Suppressor macrophage treated with lipopolysaccharide for 1 hour (primary cell): ENCODE measurements around the gene CATSPERE.
"Not testable (repeated sequence)": the region's sequence is repeated elsewhere in the genome, so short reads cannot be mapped to it uniquely, and the experiment has no call there.

ENCODE experiments used
- DNase-seq, 3 donors: peaks; one replicate each; pipeline ENCODE4 v3.0.0-alpha.2; 2020 to 2022

Gene CATSPERE

DNA sequence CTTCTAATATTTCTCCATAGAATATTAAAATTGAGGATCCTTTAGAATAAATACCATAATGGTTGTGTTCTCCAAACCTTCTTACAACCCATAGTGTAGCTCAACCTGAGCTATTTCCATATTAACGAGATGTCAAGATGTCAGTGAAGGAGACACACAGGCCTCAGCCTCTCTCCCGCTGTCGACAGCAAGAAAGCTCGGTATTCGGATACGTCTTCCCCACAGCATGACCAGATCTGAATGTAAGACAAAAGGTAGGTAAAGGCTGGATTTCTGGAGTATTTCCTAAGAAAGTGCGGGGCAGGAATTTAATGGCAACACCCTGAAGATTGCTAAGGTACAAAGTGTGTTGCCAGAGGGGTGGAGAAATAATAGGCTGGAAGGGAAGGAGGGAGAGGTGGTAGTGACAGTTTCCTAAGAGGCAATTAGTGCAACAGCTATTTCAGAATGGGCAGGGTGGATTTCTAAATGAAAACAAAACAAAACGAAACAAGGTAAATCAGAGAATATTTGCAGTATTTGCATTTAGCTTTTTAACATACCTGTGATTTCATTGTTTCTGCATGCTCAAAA is 11.1 kb upstream of the CATSPERE start:
- DNase-seq = peak in 1 of 3 donors; percentile 14

DNA sequence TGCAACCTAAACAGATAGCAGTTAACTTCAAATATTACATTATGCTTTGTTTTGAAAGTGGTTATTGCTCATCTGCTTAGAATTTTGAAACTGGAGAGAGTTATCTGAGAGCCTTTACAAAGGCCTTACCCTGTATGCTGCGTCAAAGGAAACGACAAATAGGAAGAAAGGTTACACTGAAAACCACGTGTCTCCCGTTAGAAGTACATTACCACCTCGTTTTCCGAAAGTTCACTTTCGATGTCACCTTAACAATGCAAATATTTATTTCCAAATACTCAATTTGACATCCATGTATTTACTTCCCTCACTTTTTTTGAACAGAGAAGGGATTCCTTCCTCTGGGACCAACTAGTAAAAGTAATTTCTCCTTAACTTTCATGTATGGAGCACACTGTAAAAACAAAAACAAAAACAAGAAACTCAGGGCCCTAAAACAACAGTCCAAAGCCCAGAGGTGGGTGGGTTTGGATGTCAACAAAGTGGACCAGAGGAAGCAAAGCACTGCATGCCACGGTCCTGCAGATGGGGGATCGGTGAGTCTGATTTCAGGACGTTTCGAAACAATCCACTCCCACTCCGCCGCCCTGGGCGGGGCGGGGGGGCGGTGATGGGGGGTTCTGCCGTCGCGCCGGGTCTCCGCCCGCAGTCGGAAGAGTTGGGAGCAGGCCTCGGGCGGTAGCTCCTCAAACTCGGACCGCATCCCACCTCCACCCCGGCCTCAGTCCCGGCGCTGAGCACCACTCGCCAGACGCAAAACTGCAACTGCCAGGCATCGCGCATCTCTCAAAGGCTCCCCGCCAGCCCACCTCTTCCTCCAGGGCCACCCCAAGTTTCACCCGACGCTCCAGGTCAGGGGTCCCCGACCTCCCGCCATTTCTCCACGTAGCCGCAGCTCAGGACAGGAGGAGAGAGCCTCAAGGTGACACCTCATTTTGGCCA is 10.2 kb upstream of the CATSPERE start:
- peak; percentile 59 to 74 (median 63) for DNase-seq

DNA sequence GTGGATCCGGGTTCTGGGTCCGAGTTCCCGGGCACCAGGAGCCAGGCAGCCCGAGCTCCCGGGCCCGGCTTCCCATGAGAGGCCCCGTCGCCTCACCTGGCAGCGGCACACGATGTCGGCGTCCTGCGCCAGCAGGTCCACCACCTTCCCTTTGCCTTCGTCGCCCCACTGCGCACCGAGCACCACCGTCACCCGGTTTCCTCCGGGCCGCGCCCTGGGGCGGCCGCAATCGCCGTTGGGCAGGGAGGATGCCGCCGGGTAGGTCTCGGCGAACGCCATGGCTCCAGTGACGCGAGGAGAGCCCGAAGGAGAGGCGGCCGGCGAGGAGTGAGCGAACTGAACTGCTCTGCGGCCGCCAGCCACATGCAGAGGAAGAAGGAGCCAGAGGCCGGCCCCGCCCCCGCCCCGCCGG is 9.5 kb upstream of the CATSPERE start, which contains the start of gene ADSS2:
Gene ADSS2 (minus strand): TSS at position 371 of the 412 bp plus-strand sequence. CDS start 92 bp downstream, at position 279.
- DNase-seq = no peak

DNA sequence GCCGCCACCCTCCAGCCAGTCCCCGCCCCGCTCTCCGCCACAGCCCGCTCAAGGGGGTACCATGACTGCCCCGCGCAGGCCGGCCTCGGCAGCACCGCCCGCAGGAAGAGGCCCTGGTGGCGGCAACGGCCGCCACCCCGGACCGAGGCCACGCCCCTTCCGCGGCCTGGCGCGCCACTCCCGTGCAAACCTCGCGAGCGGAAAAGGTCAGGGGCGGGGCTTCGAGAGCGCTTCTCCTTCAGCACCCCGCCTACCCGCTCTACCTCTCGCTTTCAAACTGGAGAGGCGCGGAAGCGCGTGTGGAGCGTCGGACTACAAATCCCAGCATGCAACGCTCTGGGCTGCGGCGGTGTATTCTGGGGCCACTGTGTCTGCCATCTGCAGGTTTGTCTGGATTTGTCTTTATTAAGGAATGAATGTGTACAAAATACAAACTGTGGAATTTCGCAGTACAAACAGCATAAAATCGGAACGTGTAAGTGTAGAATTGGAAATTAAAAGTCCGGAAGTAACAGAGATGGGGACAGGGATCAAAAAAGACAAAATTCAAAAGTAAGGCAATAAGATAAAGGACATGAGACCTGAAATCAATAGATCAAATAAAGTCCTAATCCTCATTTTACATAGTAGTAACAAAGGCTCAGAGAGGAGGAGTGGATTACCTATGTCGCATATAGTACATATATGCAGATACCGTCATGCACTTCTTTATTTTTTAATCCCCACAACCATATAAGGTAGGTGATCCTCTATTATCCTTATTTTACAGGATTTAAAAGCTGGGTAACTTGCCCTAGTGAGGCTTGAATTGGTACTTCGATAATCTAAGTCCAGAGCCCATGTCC is 8.9 kb upstream of the CATSPERE start:
- peak; percentile 100 for DNase-seq

DNA sequence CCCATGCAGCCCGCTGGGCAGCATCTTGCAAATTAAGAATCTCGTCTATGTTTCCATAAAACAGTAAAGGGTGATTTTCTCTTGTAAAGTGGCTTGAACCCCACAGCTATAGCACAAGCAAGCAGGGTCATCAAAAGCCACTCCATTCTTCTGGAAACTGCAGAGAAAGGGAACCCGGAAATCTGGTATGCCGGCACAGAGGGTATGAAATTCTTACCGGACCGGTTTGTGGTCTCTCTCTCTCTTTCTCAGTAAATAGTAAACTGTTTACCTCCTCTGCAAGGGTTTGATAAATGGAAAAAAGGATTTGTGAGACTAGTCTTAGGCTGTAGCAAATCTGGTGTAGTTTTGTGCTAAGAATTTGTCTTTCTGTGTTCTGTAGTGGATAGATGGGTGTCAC is 6.7 kb upstream of the CATSPERE start:
- no peak for DNase-seq

DNA sequence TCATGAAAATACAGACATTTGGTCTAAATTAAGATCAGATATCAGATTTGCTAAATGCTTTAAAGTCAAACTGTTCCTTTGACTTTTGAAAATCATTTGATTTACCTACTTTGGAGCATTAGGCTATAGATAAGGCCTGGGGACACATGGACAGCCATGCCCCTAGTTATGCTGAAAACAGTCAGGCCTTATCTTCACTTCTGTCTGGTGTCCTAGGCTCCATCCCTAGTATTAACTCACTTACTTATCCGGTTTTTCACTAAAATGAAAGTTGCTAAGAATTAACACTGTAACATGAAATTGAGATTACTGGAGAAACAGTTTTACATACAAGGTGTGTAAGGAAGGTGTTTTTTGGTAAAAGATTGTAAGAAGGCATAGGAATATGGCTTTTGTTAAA is 4.5 kb upstream of the CATSPERE start:
- DNase-seq = no peak

DNA sequence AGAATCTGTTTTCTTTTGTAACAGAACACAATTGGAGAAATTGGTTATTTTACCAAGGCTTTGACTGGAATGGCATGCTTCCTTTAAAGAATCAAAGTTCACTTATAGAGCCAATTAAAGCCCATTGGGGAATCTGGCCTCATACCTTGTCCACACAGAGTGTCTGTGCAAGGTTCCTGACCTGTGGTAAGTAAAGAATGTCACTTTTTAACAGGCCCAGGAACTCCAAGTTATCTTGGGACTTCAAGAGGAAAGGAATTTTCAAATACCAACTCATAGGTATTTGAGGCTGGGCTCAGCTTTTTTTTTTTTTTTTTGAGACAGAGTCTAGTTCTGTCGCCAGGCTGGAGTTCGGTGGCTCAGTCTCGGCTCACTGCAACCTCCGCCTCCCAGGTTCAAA is 2.3 kb upstream of the CATSPERE start:
- no peak for DNase-seq

DNA sequence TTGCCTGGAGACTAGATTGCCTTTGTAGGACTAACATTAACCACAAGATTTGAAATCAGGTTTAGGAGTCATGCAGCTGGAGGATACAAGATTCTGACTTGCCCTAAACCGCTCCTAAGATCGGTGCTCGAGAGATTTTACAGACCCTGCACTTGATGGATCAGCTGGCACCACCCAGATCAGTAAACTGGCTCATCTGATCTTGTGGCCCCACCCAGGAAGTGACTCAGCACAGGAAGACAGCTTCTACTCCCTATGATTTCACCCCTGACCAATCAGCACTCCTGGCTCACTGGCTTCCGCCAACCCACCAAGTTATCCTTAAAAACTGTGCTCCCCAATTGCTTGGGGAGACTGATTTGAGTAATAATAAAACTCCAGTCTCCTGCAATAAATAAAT is 876 bp upstream of the CATSPERE start:
- peak in 2 of 3 donors; percentile 25 to 28 for DNase-seq

DNA sequence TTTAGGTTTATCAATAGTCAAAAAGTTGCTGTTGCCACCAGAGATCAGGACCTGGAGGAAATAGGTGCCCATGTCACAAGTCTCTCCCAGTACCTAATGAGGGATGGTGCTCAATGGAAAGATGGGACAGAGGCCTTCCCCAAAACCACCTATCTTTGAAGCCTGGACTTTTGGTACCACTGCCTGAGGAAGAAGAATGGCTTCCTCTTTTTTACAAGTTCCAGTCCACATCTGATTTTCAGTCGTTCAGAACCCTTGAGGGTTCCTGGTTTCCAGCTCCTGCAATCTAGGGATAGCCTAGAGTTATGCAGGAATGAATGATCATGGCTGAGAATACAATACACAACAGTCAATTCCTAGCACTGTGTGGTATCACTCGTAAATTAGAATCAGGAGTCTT is 5.7 kb downstream of the CATSPERE start:
- no peak for DNase-seq

DNA sequence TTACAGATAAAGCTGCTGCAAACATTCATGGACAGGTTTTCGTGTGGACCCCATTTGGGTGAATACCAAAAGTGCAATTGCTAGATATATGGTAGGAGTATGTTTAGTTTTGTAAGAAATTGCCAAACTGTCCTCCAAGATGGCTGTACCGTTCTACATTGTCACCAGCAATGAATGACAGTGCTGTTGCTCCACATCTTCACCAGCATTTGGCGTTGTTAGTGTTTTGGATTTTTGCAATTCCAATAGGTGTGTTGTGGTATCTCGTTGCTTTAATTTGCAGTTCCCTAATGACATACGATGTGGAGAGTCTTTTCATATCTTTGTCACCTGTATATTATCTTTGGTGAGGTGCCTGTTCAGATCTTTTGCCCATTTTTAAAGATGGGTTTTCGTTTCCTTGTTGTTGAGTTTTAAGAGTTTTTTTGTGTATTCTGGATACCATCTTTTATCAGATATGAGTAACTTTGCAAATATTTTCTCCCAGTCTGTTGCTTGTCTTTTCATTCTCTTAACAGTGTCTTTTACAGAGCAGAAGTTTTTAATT is 12.1 kb downstream of the CATSPERE start:
- DNase-seq = no peak

DNA sequence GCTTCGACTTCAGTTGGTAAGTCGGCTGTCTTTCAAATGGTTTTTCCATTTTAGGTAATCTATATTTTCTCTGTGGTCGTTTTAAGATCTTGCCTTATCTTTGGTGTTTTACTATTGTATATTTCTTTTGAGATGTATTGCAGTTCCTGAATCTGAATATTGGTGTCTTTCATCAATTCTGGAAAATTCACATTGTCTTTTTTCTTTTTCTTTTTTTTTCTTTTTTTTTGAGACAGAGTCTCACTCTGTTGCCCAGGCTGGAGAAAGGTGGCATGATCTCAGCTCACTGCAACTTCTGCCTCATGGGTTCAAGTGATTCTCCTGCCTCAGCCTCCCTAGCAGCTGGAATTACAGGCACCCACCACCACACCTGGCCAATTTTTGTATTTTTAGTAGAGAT is 23.9 kb downstream of the CATSPERE start:
- DNase-seq = not testable (repeated sequence)

DNA sequence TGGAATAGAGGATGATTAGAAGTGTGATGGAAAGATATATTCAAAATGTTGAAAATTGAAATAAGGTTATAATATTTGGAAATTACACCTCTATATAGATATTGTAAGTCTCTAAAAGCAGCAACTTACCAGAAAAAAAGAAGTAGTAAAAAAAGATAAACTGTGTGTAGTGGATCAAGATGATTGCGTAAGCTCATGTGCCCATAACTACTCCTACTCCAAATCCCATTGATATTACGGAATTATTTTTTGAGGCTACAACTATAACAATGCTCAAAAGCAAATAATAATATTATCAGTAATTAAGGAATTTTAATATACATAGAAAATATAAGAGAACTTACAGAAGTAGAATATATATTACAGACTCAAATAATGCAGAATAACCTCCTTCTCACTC is 33.6 kb downstream of the CATSPERE start:
- no peak for DNase-seq

DNA sequence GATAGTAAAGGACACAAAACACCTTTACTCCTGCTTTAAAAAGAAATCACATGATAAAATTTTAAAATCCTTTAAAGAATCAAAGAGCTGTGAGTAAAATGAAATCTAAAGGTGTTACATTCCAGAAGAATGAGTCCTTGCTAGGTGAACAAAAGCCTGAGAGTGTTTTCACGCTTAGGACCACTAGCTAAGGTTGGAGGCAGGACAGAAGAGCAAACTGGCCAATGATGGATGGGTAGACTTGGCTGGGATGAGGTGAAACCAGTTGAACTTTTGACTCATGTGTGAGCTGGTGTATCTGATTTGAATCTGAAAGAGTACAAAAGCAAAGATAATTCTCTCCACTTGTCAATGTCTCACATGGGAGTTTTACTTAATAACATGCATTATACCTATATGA is 35.1 kb downstream of the CATSPERE start:
- DNase-seq = no peak

DNA sequence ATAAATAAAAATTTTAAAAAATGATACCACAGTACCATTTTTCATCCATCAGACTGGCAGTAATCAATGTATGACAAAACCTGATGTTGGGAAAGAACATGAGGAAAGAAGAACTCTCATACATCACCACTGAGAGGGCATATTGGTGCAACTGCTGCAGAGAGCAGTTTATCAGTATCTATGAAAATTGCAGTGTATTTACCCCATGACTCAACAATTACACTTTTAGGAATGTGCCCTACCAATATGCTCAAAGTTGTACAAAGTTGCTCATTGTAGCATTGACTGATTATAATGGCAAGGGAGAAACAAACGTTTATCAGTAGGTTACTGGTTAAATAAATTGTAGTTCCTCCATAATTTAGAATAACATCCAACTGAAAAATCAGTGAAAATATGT is 36.7 kb downstream of the CATSPERE start:
- no peak for DNase-seq

DNA sequence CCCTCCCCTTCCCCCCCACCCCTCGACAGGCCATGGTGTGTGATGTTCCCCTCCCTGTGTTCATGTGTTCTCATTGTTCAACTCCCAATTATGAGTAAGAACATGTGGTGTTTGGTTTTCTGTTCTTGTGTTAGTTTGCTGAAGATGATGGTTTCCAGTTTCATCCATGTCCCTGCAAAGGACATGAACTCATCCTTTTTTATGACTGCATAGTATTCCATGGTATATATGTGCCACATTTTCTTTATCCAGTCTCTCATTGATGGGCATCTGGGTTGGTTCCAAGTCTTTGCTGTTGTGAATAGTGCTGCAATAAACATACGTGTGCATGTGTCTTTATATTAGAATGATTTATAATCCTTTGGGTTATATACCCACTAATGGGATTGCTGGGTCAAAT is 38.4 kb downstream of the CATSPERE start:
- DNase-seq = not testable (repeated sequence)

DNA sequence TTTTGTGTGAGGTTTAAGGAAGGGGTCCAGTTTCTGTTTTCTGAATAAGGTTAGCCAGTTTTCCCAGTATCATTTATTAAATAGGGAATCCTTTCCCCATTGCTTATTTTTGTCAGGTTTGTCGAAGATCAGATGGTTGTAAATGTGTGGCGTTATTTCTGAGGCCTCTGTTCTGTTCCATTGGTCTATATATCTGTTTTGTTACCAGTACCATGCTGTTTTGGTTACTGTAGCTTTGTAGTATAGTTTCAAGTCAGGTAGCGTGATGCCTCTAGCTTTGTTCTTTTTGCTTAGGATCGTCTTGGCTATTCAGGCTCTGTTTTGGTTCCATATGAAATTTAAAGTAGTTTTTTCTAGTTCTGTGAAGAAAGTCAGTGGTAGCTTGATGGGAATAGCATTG is 39.4 kb downstream of the CATSPERE start:
- DNase-seq = not testable (repeated sequence)

DNA sequence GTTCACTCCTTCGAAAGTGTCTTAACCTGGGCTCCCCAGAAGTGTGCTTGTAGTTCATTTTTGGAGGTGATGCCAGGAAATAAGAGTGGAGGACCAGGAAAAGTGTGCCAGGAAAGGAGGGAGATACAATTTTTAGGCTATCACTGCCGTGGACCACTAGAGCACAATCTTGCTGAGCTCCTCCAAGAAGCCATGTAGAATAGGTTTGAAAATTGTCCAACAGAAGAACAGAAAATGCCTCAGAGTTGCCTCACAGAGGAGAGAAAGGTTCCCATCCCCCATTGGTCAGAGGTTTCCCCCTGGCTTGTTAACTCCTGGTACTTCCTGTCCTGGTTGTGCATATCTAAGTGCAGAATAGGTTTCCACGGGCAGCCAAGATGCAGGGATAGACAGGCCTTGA is 41.6 kb downstream of the CATSPERE start:
- no peak for DNase-seq

DNA sequence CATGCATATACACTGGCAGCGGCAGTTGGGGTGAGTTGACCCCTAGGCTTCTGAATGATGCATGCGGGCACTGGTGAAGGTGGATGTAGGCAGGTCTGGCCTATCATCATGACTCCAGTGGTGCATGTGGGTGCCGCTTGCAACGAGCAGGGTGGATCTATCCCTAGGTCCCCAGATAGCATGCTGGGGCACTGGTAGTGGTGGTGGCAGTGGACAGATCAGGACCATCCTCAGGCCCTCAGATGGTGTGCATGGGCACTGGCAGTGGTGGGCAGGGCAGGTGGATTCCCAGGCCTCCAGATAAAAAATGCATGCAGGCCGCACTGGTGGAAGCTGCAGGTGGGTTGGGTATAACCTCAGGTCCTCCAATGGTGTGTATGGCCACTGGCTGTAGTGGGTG is 52.4 kb downstream of the CATSPERE start:
- DNase-seq = no peak

DNA sequence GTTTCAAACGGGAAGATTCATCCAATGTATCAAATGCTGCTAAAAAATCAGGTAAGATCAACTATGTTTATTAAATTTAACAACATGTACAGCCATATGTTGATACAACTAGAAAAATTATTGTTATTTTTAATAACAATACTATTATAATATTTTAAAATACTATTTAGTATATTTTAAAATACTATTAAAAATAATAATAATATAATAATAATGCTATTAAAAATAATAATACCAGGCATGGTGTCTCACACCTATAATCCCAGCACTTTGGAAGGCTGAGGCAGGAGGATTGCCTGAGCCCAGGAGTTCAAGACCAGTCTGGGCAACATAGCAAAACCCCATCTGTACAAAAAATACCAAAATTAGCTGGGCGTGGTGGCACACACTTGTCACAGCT is 54.6 kb downstream of the CATSPERE start:
- no peak for DNase-seq

DNA sequence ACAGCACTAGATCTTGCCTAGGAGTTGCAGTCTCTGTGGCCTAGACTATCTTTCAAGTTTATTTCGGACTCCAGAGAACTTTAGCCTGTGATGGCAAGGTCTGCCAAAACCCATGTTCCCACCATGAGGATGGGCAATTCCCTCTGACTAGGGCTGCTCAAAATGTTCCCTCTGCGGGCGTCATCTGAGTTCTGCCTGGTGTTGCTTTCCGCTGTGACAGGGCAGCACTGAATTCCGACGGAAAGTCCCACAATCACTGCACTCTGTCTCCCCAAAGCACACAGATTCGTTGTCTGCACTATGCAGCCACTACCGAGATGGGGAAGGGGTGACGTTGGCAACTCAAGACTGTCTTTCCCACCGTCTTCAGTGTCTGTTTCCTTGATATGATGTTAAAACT is 75.2 kb downstream of the CATSPERE start:
- DNase-seq = no peak

DNA sequence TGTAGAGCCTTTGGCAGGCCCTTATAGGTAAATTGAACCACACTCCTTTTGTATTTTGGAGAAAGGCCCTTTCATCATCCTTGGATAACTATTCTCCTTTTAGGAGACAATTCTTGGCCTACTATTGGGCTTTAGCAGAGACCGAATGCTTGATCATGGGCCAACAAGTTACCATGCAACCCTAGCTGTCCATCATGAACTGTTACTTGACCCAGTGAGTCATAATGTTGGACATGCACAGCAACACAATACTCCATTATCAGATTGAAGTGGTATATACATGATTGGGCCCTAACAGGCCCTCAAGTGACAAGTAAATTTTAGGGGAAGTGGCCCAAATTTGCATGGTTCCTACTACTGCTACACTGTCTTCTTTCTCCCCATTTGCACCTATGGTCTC is 84.4 kb downstream of the CATSPERE start:
- DNase-seq = no peak

DNA sequence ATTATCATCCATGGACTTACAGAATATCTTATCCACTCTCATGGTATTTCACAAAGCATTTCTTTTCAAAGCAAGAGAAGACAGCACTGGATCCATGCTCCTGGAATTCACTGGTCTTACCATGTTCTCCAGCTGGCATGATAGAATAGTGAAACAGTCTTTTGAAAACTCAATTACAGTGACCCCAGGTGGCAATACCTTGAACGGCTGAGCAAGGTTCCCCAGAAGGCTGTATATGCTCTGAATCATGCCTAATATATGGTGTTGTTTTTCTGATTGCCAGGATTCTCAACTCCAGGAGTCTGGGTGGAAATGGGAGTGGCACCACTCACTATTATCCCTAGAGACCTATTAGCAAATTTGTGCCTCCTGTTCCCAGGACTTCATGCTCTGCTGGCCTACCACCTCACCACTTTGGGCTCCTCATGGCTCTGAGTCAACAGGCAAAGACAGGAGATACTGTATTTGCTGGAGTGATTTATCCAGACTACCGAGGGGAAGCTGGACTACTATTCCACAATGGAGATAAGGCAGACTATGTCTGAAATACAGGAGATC is 87.6 kb downstream of the CATSPERE start:
- DNase-seq = no peak

DNA sequence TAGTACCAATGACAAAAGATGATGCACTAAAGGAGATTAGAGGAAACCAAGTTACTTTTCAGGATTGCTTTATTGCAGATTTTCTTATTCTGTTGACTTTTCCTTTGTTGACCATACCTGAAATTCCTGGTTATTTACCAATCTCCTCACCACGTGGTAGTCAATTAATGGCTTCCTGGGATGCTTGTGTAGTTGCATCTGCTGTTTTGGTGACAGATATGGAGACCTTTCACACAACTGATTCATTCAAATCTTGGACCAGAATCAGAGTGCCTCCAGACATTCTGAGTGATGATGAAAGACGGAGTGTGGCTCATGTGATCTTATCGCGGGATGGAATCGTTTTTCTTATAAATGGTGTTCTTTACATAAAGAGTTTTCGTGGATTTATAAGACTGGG is 91.3 kb downstream of the CATSPERE start:
- no peak for DNase-seq
